Neuronal stem cell (in vitro differentiated cells): ENCODE results near the gene NDRG4.

Experiments used
- DNase-seq: peaks from one replicate; pipeline ENCODE4 v3.0.0-alpha.2; 2013; ENCODE audit warnings: low spot score
- H2AFZ ChIP-seq: one replicate; pipeline ENCODE4 v1.6.1; 2013; ENCODE audit warnings: mild to moderate bottlenecking, low read length, inconsistent platforms
- H2AK5ac ChIP-seq: 2 replicates; pipeline ENCODE4 v1.6.1; 2013; ENCODE audit warnings: low read depth, mild to moderate bottlenecking, inconsistent platforms, low read length, moderate library complexity, mixed read lengths
- H2BK120ac ChIP-seq: 2 replicates; pipeline ENCODE4 v1.6.1; 2013; ENCODE audit warnings: low read depth, mild to moderate bottlenecking, inconsistent platforms, low read length, moderate library complexity, mixed read lengths
- H2BK12ac ChIP-seq: one replicate; pipeline ENCODE4 v1.6.1; 2013; ENCODE audit warnings: low read length, inconsistent platforms
- H2BK15ac ChIP-seq: 2 replicates; pipeline ENCODE4 v1.6.1; 2013; ENCODE audit warnings: mild to moderate bottlenecking, low read length, inconsistent platforms, mixed read lengths
- H2BK5ac ChIP-seq: one replicate; pipeline ENCODE4 v1.6.1; 2013; ENCODE audit warnings: inconsistent platforms, mild to moderate bottlenecking, low read length, moderate library complexity
- H3K14ac ChIP-seq: one replicate; pipeline ENCODE4 v1.6.1; 2013; ENCODE audit warnings: low read length, inconsistent platforms
- H3K18ac ChIP-seq: 2 replicates; pipeline ENCODE4 v1.6.1; 2013; ENCODE audit warnings: low read length, inconsistent platforms
- H3K23ac ChIP-seq: 2 replicates; pipeline ENCODE4 v1.6.1; 2013; ENCODE audit warnings: low read depth, mild to moderate bottlenecking, mixed read lengths, low read length, inconsistent platforms; ENCODE audit not compliant: poor library complexity
- H3K27ac ChIP-seq: replicated peaks from 3 replicates; pipeline ENCODE4 v1.5.1; 2013; ENCODE audit warnings: low read length, inconsistent platforms
- H3K27me3 ChIP-seq, 3 experiments: 2 replicates each; pipeline ENCODE4 v1.6.1; 2013; ENCODE audit warnings: low read length in 3 of 3, mild to moderate bottlenecking in 2 of 3, inconsistent platforms in 1 of 3, low read depth in 1 of 3, mixed read lengths in 1 of 3, moderate library complexity in 1 of 3; ENCODE audit not compliant: control insufficient read depth in 3 of 3, insufficient read depth in 3 of 3
- H3K36me3 ChIP-seq, 2 donors: replicated peaks in 1 of 2; 2 replicates each; pipeline ENCODE4 v1.6.1; 2013; ENCODE audit warnings: low read length in 2 of 2; ENCODE audit not compliant: control insufficient read depth in 2 of 2, insufficient read depth in 2 of 2
- H3K4ac ChIP-seq: 2 replicates; pipeline ENCODE4 v1.6.1; 2013; ENCODE audit warnings: inconsistent platforms, mild to moderate bottlenecking, low read length, moderate library complexity
- H3K4me1 ChIP-seq, 2 donors: 1 replicate in 1 of 2; 2 replicates in 1 of 2; pipeline ENCODE4 v1.6.1; 2013; ENCODE audit warnings: low read length in 2 of 2, low read depth in 1 of 2; ENCODE audit not compliant: control insufficient read depth in 2 of 2, insufficient read depth in 1 of 2
- H3K4me2 ChIP-seq: one replicate; pipeline ENCODE4 v1.6.1; 2013; ENCODE audit warnings: mild to moderate bottlenecking, low read length, inconsistent platforms; ENCODE audit not compliant: insufficient read depth, poor library complexity, severe bottlenecking
- H3K4me3 ChIP-seq, 2 donors: 2 replicates each; pipeline ENCODE4 v1.5.1; 2013; ENCODE audit warnings: low read length in 2 of 2, mild to moderate bottlenecking in 2 of 2, inconsistent platforms in 1 of 2, moderate library complexity in 1 of 2
- H3K79me1 ChIP-seq: one replicate; pipeline ENCODE4 v1.6.1; 2013; ENCODE audit warnings: low read depth, mild to moderate bottlenecking, inconsistent platforms, low read length, moderate library complexity
- H3K9ac ChIP-seq: one replicate; pipeline ENCODE4 v1.6.1; 2013; ENCODE audit warnings: mild to moderate bottlenecking, low read depth, low read length, inconsistent platforms; ENCODE audit not compliant: poor library complexity
- H3K9me3 ChIP-seq, 2 donors: replicated peaks in 1 of 2; 2 replicates each; pipeline versions ENCODE3 to v1.6.1; 2013; ENCODE audit warnings: low read length in 2 of 2, mild to moderate bottlenecking in 2 of 2, inconsistent platforms in 1 of 2, low read depth in 1 of 2, mixed read lengths in 1 of 2, moderate library complexity in 1 of 2; ENCODE audit not compliant: control insufficient read depth in 2 of 2, insufficient read depth in 1 of 2
- H4K8ac ChIP-seq: one replicate; pipeline ENCODE4 v1.6.1; 2013; ENCODE audit warnings: low read depth, mild to moderate bottlenecking, inconsistent platforms, low read length, moderate library complexity
- H4K91ac ChIP-seq: one replicate; pipeline ENCODE4 v1.6.1; 2013; ENCODE audit warnings: low read length, low read depth, mild to moderate bottlenecking, inconsistent platforms; ENCODE audit not compliant: poor library complexity
- WGBS, 2 donors: extraction: QIAGEN DNeasy Blood & Tissue Kit; methylation state at CpG; one replicate each; pipeline ENCODE4 v1.1.7; 2013; ENCODE audit warnings: missing lambda C conversion rate in 2 of 2, mixed read lengths in 1 of 2; ENCODE audit not compliant: insufficient read length in 2 of 2, insufficient replicate concordance in 1 of 2; ENCODE audit errors: extremely low coverage in 2 of 2; 5-methylcytosine and 5-hydroxymethylcytosine counted together

The NDRG4 gene

DNA sequence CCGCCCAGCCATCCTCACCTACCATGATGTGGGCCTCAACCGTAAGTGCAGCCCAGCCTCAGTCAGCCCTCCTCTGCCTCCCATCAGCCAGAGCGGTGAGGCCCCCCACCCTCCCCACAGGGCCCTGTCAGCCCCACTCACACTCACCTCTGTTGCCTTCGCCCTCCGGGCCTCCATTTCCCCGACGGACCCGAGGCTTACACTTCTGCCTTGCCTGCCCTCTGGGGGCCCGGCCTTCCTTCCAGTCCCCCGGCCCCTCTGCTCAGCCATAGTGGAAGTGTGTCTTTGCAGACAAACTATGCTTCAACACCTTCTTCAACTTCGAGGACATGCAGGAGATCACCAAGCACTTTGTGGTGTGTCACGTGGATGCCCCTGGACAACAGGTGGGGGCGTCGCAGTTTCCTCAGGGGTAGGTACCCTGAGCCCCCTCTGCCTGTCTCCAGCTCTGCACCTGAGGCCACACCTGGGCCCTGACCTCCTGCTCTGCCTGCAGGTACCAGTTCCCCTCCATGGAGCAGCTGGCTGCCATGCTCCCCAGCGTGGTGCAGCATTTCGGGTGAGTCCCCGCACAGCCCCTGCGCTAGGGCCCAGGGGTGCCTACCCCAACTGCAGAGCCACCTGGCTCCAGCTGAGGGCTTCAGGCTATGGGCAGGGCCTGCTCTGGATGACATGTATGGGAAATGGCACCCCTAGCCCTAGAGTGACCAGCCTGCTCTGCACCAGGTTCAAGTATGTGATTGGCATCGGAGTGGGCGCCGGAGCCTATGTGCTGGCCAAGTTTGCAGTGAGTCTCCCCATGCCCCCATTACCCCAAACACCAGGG lies 4.1 kb downstream of the NDRG4 start:
- H3K4me1 ChIP-seq = peaks cover 14 to 23% of the 10 kb centered on the region in 2 donors
- H2AFZ ChIP-seq = no peak overlapping the region
- no peak overlapping the region for H2BK15ac ChIP-seq
- H3K9me3 ChIP-seq = no peaks in the 10 kb centered on the region
- peak overlapping the region; percentile 24 for H3K18ac ChIP-seq
- no peak overlapping the region for H2BK12ac ChIP-seq
- no peak overlapping the region for H4K91ac ChIP-seq
- H3K4me3 ChIP-seq = peak overlapping the region in 1 of 2 donors; percentile 40
- peaks cover 7% of the 10 kb centered on the region for H3K79me1 ChIP-seq
- H2BK120ac ChIP-seq = no peak overlapping the region
- peaks cover 0 to 2% (median 0%) of the 10 kb centered on the region in 3 experiments for H3K27me3 ChIP-seq
- H3K36me3 ChIP-seq = peaks cover 8 to 16% of the 10 kb centered on the region in 2 donors
- H3K4me2 ChIP-seq = no peak overlapping the region
- no peak overlapping the region for H3K9ac ChIP-seq
- no peak overlapping the region for H2BK5ac ChIP-seq
- peak overlapping the region; percentile 59 for H3K23ac ChIP-seq
- no peak overlapping the region for H3K4ac ChIP-seq
- no peak for DNase-seq
- no CpG with 5 or more reads among the region's 21 CpGs for WGBS, 2 donors
- no peak overlapping the region for H3K14ac ChIP-seq
- H4K8ac ChIP-seq = no peak overlapping the region
- H3K27ac ChIP-seq = no peak overlapping the region
- peak overlapping the region; percentile 16 for H2AK5ac ChIP-seq

DNA sequence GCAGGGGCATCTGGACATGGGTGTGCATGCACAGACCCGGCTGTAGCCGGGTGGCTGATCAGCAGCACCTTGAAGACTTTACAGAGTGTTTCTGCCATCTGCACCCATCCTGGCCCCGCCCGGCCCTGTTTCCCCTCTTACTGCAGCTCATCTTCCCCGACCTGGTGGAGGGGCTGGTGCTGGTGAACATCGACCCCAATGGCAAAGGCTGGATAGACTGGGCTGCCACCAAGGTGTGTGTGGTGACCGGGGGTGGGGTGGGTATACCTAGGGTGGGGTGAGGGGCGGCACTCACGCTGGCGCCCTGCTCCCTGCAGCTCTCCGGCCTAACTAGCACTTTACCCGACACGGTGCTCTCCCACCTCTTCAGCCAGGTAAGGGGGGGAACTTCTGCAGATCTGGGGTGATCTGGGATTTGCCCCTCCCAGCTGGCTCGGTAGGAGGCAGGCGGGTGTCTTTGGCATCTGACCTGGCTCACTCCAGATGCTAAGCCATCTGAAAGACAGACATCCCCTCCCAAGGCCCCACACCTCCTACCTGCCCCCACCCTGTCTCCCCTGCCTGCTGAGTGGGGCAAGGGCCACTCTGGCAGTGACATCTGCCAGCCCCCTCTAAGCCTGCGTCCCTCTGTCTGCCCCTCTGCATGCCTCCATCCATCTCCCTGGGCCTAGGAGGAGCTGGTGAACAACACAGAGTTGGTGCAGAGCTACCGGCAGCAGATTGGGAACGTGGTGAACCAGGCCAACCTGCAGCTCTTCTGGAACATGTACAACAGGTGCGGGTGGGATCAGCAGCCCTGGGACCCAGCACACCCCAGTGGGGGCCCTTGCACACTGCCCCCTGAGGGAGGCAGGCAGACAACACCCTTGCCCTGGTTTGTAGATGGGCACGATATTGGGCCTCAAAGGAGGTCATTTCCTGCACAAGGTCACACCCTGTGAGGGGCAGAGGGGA lies 6.6 kb downstream of the NDRG4 start:
- H3K79me1 ChIP-seq = peaks cover 3% of the 10 kb centered on the region
- H3K4me3 ChIP-seq = no peak overlapping the region
- H3K36me3 ChIP-seq = peaks cover 10 to 34% of the 10 kb centered on the region in 2 donors
- no peaks in the 10 kb centered on the region for H3K27me3 ChIP-seq
- peak overlapping the region; percentile 33 for H3K18ac ChIP-seq
- H3K4ac ChIP-seq = no peak overlapping the region
- no peaks in the 10 kb centered on the region for H3K9me3 ChIP-seq
- H2BK12ac ChIP-seq = peak overlapping the region; percentile 89
- H2AK5ac ChIP-seq = no peak overlapping the region
- peaks cover 2 to 3% of the 10 kb centered on the region in 2 donors for H3K4me1 ChIP-seq
- no peak overlapping the region for H3K14ac ChIP-seq
- no peak overlapping the region for H3K23ac ChIP-seq
- no peak overlapping the region for H3K4me2 ChIP-seq
- H4K8ac ChIP-seq = no peak overlapping the region
- no peak overlapping the region for H3K27ac ChIP-seq
- no peak overlapping the region for H2BK5ac ChIP-seq
- H4K91ac ChIP-seq = no peak overlapping the region
- no peak overlapping the region for H2BK120ac ChIP-seq
- no peak for DNase-seq
- H3K9ac ChIP-seq = no peak overlapping the region
- no CpG with 5 or more reads among the region's 20 CpGs for WGBS, 2 donors
- H2BK15ac ChIP-seq = no peak overlapping the region
- no peak overlapping the region for H2AFZ ChIP-seq

DNA sequence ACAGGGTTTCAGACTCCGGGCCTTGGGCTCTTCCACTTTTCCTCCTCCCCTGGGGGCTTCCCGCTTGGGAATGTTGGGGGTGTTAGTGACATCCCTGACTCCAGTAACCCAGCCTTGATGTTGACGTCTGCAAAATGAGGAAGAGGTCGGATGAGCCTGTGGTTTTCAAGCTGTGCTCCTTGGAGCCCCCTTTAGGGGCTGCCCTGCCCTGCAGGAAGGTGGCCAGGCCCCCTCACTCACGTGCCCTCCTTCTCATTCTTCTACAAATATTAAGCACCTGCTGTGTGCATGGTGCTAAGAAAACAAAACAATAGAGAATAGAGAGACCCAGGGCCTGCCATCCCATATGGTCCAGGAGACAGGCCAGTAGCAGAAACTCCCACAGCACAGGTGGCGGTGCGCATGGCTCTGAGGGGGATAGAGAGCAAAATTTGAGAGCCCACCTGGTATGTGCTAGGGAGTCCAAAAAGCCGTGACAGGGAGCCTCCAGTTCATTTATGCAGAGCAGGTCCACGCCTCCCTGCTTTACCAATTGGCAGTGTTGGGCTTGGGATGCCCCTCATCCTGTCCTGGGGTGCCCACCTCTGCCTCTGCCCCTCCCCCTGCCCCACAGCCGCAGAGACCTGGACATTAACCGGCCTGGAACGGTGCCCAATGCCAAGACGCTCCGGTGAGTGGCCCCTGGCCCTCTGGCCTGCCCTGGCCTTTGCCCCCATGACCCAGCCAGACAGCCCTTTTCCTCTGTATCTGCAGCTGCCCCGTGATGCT lies 7.4 kb downstream of the NDRG4 start:
- Histone ChIP-seq H3K4me3 (no peak overlapping the region), H4K8ac (no peak overlapping the region), H3K18ac (no peak overlapping the region), H3K23ac (peak overlapping the region; percentile 65), H3K9ac (peak overlapping the region; percentile 21), H3K27me3 (no peaks in the 10 kb centered on the region), H3K14ac (no peak overlapping the region), H2AFZ (no peak overlapping the region), H2BK5ac (no peak overlapping the region), H3K4ac (no peak overlapping the region), H3K79me1 (peaks cover 3% of the 10 kb centered on the region), H3K36me3 (peaks cover 10 to 42% of the 10 kb centered on the region in 2 donors), H4K91ac (no peak overlapping the region), H3K4me1 (no peaks in the 10 kb centered on the region), H2BK12ac (no peak overlapping the region), H3K27ac (no peak overlapping the region), H3K4me2 (no peak overlapping the region), H2BK15ac (no peak overlapping the region), H3K9me3 (no peaks in the 10 kb centered on the region), H2BK120ac (no peak overlapping the region), H2AK5ac (no peak overlapping the region)
- no CpG with 5 or more reads among the region's 15 CpGs for WGBS, 2 donors
- no peak for DNase-seq
